ENCODE data around the gene MYL3.
A peak's percentile ranks its signal among the peaks of the same experiment; 100 is the strongest.

MYL3 gene

GRCh38 chr3:46845860-46846623, 17.2 kb downstream of the MYL3 start:
- Mint-ChIP-seq H3K4me1 (ENCODE audit: low read depth) (peaks cover 6% of the 10 kb centered on the region), H3K27me3 (no peaks in the 10 kb centered on the region), H3K4me3 (peak overlapping the region; percentile 61), H3K36me3 (peaks cover 6% of the 10 kb centered on the region), H3K27ac (no peak overlapping the region), H3K9me3 (ENCODE audit: low read depth) (peaks cover 18% of the 10 kb centered on the region)

DNA sequence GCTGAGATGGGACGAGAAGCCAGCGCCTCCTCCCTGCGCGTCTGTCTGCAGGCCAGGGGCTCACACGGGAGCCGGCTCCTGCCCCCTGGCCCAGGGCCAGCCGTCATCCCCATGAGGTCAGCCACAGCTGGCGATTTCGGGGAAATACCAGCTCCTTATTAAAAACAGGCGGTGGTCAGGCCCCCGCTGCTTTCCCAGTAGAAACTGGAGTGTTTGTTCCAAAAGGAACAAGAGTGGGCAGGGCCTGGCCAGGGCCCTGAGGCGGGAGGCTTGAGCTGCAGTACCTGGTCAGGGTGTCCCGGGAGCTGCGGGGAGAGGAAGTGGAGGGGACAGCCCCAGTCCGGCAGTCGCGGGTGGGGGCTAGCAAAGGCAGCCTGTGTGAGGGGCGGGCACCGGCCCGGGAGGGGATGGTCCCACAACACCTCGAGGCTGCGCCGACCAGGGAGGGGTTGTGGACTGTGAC, 17.8 kb downstream of the MYL3 start:
- no peaks in the 10 kb centered on the region for H3K27me3 Mint-ChIP-seq
- peaks cover 7% of the 10 kb centered on the region for H3K36me3 Mint-ChIP-seq
- peak overlapping the region; percentile 80 for H3K27ac Mint-ChIP-seq
- H3K4me3 Mint-ChIP-seq: peak overlapping the region; percentile 75
- peaks cover 6% of the 10 kb centered on the region for H3K4me1 Mint-ChIP-seq (ENCODE audit: low read depth)
- peaks cover 19% of the 10 kb centered on the region for H3K9me3 Mint-ChIP-seq (ENCODE audit: low read depth)

DNA sequence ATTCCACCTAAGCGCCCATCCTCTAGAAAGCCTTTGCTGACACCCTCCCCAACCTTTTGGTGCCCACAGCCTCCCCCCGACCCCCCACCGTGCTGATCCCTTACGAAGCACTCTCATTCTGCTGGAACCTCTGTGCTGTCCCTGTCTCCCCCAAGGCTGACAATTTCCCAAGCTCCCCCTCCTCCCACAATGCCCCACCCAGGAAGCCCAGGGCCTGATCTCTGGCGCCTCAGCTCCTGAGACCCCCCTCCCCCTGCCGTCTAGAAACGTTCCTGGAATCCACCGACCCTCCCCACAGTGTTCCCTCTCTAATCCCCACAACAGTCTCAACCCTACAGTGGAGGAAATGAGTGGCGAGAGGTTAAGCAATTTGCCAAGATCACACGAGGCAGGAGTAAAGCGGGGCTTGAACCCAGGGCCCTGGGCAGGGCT, 18.3 kb downstream of the MYL3 start:
- H3K27ac Mint-ChIP-seq: peak overlapping the region; percentile 80
- H3K36me3 Mint-ChIP-seq: peaks cover 9% of the 10 kb centered on the region
- no peaks in the 10 kb centered on the region for H3K27me3 Mint-ChIP-seq
- peaks cover 6% of the 10 kb centered on the region for H3K4me1 Mint-ChIP-seq (ENCODE audit: low read depth)
- peak overlapping the region; percentile 75 for H3K4me3 Mint-ChIP-seq
- peaks cover 21% of the 10 kb centered on the region for H3K9me3 Mint-ChIP-seq (ENCODE audit: low read depth)

DNA sequence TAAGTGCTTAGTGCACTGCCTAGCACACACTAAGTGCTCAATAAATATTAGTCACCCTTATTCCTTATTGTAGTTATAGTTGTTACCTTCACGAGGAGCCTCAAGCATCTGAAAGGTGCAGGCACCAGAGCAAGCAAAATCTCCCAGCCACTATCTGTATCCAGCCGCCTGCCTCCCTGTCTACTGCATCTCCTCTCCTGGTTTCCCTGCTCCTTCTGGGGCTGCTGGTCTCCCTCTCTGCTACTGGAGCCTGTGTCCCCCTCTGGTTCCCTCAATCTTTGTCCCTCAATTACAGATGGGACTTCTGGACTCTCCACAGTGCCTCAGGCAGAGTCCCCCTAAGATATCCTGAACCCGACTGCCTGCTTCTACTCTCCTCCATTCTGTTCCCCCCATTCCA, 18.8 kb downstream of the MYL3 start:
- Mint-ChIP-seq H3K27me3 (no peaks in the 10 kb centered on the region), H3K27ac (no peak overlapping the region), H3K4me1 (ENCODE audit: low read depth) (peaks cover 6% of the 10 kb centered on the region), H3K4me3 (peak overlapping the region; percentile 75), H3K36me3 (peaks cover 10% of the 10 kb centered on the region), H3K9me3 (ENCODE audit: low read depth) (peaks cover 22% of the 10 kb centered on the region)

GRCh38 chr3:46843508-46843907, 19.7 kb downstream of the MYL3 start:
- Mint-ChIP-seq H3K36me3 (peaks cover 16% of the 10 kb centered on the region), H3K27ac (no peak overlapping the region), H3K9me3 (ENCODE audit: low read depth) (peaks cover 30% of the 10 kb centered on the region), H3K4me3 (no peak overlapping the region), H3K4me1 (ENCODE audit: low read depth) (peaks cover 6% of the 10 kb centered on the region), H3K27me3 (no peaks in the 10 kb centered on the region)

GRCh38 chr3:46840491-46840890, 22.8 kb downstream of the MYL3 start:
- H3K27ac Mint-ChIP-seq: no peak overlapping the region
- peaks cover 25% of the 10 kb centered on the region for H3K36me3 Mint-ChIP-seq
- H3K27me3 Mint-ChIP-seq: no peaks in the 10 kb centered on the region
- H3K9me3 Mint-ChIP-seq (ENCODE audit: low read depth): peaks cover 40% of the 10 kb centered on the region
- H3K4me1 Mint-ChIP-seq (ENCODE audit: low read depth): peaks cover 6% of the 10 kb centered on the region
- H3K4me3 Mint-ChIP-seq: no peak overlapping the region

GRCh38 chr3:46838301-46838700, 24.9 kb downstream of the MYL3 start:
- Mint-ChIP-seq H3K4me3 (no peak overlapping the region), H3K27me3 (no peaks in the 10 kb centered on the region), H3K36me3 (peaks cover 25% of the 10 kb centered on the region), H3K9me3 (ENCODE audit: low read depth) (peaks cover 40% of the 10 kb centered on the region), H3K4me1 (ENCODE audit: low read depth) (no peaks in the 10 kb centered on the region), H3K27ac (no peak overlapping the region)

DNA sequence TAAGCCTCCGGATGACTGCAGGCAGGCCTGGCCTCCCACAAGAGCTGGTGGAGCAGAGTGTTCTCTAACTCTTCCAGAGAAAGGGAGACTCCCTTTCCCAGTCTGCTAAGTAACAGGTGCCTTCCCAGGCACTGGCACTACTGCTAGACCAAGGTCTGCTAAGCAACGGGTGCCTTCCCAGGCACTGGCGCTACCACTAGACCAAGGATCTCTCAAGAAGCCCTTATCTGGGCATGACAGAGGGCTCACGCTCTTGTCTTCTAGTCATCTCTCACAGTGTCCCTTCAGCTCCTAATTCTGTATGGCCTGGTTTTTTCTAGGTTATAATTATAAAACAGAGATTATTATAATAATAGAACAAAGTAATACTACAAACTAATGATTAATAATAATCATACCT, 27.8 kb downstream of the MYL3 start:
- H3K27ac Mint-ChIP-seq: no peak overlapping the region

GRCh38 chr3:46835054-46835453, 28.2 kb downstream of the MYL3 start:
- Mint-ChIP-seq H3K27me3 (no peaks in the 10 kb centered on the region), H3K27ac (no peak overlapping the region), H3K4me3 (no peak overlapping the region), H3K9me3 (ENCODE audit: low read depth) (peaks cover 19% of the 10 kb centered on the region), H3K36me3 (peaks cover 16% of the 10 kb centered on the region), H3K4me1 (ENCODE audit: low read depth) (peaks cover under 1% of the 10 kb centered on the region)

More for the DNA sequence above, 27.8 kb downstream of the MYL3 start:
- Mint-ChIP-seq H3K36me3 (peaks cover 19% of the 10 kb centered on the region), H3K27me3 (no peaks in the 10 kb centered on the region), H3K9me3 (ENCODE audit: low read depth) (peaks cover 22% of the 10 kb centered on the region), H3K4me1 (ENCODE audit: low read depth) (no peaks in the 10 kb centered on the region), H3K4me3 (no peak overlapping the region)

- H3K4me3 Mint-ChIP-seq: no peak overlapping the region
- no peak overlapping the region for H3K27ac Mint-ChIP-seq
- no peaks in the 10 kb centered on the region for H3K27me3 Mint-ChIP-seq
- peaks cover 10% of the 10 kb centered on the region for H3K4me1 Mint-ChIP-seq (ENCODE audit: low read depth)
- peaks cover 10% of the 10 kb centered on the region for H3K36me3 Mint-ChIP-seq
- H3K9me3 Mint-ChIP-seq (ENCODE audit: low read depth): peaks cover 13% of the 10 kb centered on the region
These were observed 29.6 kb downstream of the MYL3 start for GRCh38 chr3:46833346-46834300.

DNA sequence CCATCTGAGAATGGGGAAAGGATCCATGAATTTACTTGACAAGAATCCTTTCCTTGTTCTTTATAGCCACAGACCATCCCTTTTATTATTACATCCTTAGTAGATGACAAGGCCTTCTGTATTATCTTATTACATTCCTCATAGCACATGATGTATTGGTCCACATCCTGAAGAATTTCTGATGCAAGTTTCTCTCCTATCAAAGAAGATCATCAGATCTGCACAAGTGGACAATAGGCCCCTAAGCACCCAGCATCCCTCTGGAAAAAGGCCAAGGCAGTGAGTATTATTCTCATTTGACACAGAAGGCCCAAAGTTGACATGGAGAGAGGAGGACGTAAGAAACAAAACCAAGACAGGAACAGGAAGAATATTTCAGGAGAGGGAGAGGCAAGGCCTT, 31.4 kb downstream of the MYL3 start:
- Mint-ChIP-seq H3K4me3 (no peak overlapping the region), H3K27ac (no peak overlapping the region), H3K36me3 (no peaks in the 10 kb centered on the region), H3K4me1 (ENCODE audit: low read depth) (peaks cover 15% of the 10 kb centered on the region), H3K27me3 (no peaks in the 10 kb centered on the region), H3K9me3 (ENCODE audit: low read depth) (peaks cover 3% of the 10 kb centered on the region)

DNA sequence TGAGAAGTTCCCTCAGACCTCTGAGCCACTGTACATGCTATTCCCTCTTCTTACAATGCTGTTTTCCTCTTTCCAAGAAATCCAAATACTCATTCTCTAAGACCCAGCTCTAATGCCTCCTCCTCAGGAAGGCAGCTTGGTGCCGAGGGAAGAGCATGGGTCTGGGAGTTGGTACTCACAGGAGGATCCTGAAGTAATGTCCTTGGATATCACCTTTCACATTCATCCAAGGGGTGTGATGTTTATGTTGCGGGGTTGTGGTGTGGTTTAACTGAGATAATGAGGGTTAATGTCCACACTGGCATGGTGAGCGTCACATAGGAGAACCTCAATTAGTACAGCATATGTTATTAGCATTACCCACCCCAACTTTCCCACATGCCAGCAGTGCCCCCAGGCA, 31.9 kb downstream of the MYL3 start:
- H3K36me3 Mint-ChIP-seq: no peaks in the 10 kb centered on the region
- peaks cover 2% of the 10 kb centered on the region for H3K27me3 Mint-ChIP-seq
- H3K4me3 Mint-ChIP-seq: no peak overlapping the region
- peaks cover 3% of the 10 kb centered on the region for H3K9me3 Mint-ChIP-seq (ENCODE audit: low read depth)
- no peak overlapping the region for H3K27ac Mint-ChIP-seq
- H3K4me1 Mint-ChIP-seq (ENCODE audit: low read depth): peaks cover 15% of the 10 kb centered on the region

- H3K4me3 Mint-ChIP-seq: no peak overlapping the region
- H3K36me3 Mint-ChIP-seq: no peaks in the 10 kb centered on the region
- H3K9me3 Mint-ChIP-seq (ENCODE audit: low read depth): peaks cover 3% of the 10 kb centered on the region
- H3K4me1 Mint-ChIP-seq (ENCODE audit: low read depth): peaks cover 15% of the 10 kb centered on the region
- H3K27ac Mint-ChIP-seq: no peak overlapping the region
- peaks cover 2% of the 10 kb centered on the region for H3K27me3 Mint-ChIP-seq
These were observed 32.4 kb downstream of the MYL3 start for GRCh38 chr3:46830801-46831200.

- H3K4me3 Mint-ChIP-seq: no peak overlapping the region
- H3K36me3 Mint-ChIP-seq: no peaks in the 10 kb centered on the region
- peaks cover 2% of the 10 kb centered on the region for H3K27me3 Mint-ChIP-seq
- peaks cover 3% of the 10 kb centered on the region for H3K9me3 Mint-ChIP-seq (ENCODE audit: low read depth)
- peaks cover 15% of the 10 kb centered on the region for H3K4me1 Mint-ChIP-seq (ENCODE audit: low read depth)
- H3K27ac Mint-ChIP-seq: peak overlapping the region; percentile 54
These were observed 33.5 kb downstream of the MYL3 start for GRCh38 chr3:46829699-46830208.

DNA sequence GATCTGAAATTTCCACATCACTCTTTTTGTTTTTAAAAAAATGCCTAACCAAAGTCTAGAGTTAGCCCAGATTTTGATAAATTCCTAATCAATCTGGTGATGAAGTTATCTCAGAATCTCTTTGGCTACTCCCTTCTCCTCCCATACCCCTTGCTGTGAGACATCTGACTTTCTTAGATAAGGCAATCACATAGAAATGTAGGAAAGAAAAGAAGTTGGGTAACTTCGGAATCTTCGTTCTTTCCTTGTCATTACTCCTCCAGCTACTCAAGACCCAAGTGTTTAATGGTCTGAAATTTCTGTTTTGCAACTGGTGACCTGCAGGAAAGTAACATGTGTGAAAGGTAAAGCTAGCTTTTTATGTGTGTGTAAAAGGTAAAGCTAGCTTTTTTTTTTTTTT, 37.8 kb downstream of the MYL3 start:
- H3K4me1 Mint-ChIP-seq (ENCODE audit: low read depth): peaks cover 15% of the 10 kb centered on the region
- peaks cover 20% of the 10 kb centered on the region for H3K9me3 Mint-ChIP-seq (ENCODE audit: low read depth)
- H3K27ac Mint-ChIP-seq: no peak overlapping the region
- H3K4me3 Mint-ChIP-seq: no peak overlapping the region
- peaks cover 13% of the 10 kb centered on the region for H3K27me3 Mint-ChIP-seq
- H3K36me3 Mint-ChIP-seq: peaks cover 13% of the 10 kb centered on the region
